Measurements from ENCODE around the gene SLC25A20. TPM values are rescaled to one million over a fixed set of nuclear protein-coding genes. Genes with fewer than 3 reads are reported as not detected.

The SLC25A20 gene
- polyA plus RNA-seq, 2 of the 4 experiments (the other 2 are of a cell fraction): 13.5 to 22.4 TPM

- WGBS (ENCODE audit: missing lambda C conversion rate): 2% methylated on average over 8 of the region's 42 CpGs
- H3K4me3 ChIP-seq: peak overlapping the region; percentile 74
Observed at GRCh38 chr3:48847053-48847503, 51.6 kb downstream of the SLC25A20 start.

GRCh38 chr3:48845170-48845569 is 53.5 kb downstream of the SLC25A20 start:
- Histone ChIP-seq H3K9me3 (no peaks in the 10 kb centered on the region), H3K4me2 (0 out of 3 replicates have a peak overlapping the region, but pooled peaks have one; percentile 10), H3K27ac (no peak overlapping the region), H3K4me1 (peaks cover 15% of the 10 kb centered on the region), H3K4me3 (no peak overlapping the region)
- DNase-seq (ENCODE audit: low read depth in 1 of 2, low spot score in 1 of 2) (no peak), FAIRE-seq (no peak), ATAC-seq (no peak)
- WGBS (ENCODE audit: missing lambda C conversion rate): 76% methylated on average over 2 of the region's 2 CpGs
- ChIA-PET CTCF (interaction anchor here (0.6 to 1.1 kb wide), 2 partner anchors 95 to 106 kb away, joined by 3 read pairs; no protein-coding TSS in a partner anchor), POLR2A (interaction anchor here (0.6 kb wide), 1 partner anchor 36 kb away, joined by 4 read pairs; no protein-coding TSS in a partner anchor)
- no peak for TF ChIP-seq ZSCAN20 (CRISPR knock-in tag; IDR thresholded peaks at IDR 0.05)
- no peak for TF ChIP-seq MAX (IDR thresholded peaks at IDR 0.05)
- no peak for TF ChIP-seq JUNB (IDR thresholded peaks at IDR 0.05)
- no peak for TF ChIP-seq CHD2 (IDR thresholded peaks at IDR 0.05; ENCODE audit: low read length, partially characterized antibody)
- no peak for TF ChIP-seq ZNF302 (CRISPR knock-in tag; IDR thresholded peaks at IDR 0.05)
- no peak for TF ChIP-seq HDAC2 (IDR thresholded peaks at IDR 0.05)
- TF ChIP-seq NR3C1 (IDR thresholded peaks at IDR 0.05): no peak
- TF ChIP-seq POLR2AphosphoS2 (conservative IDR thresholded peaks at IDR 0.05; ENCODE audit: low read length): no peak
- no peak for TF ChIP-seq NFE2L2 (conservative IDR thresholded peaks at IDR 0.05; ENCODE audit: low read length)
- no peak for TF ChIP-seq ATOH8 (CRISPR knock-in tag; IDR thresholded peaks at IDR 0.05; ENCODE audit: low read depth)
- no peak for TF ChIP-seq HOXB13 (CRISPR knock-in tag; IDR thresholded peaks at IDR 0.05; ENCODE audit: low read depth)
- no peak for TF ChIP-seq REST (IDR thresholded peaks at IDR 0.05)
- TF ChIP-seq CEBPB (IDR thresholded peaks at IDR 0.05): no peak
- no peak for TF ChIP-seq TFCP2L1 (CRISPR knock-in tag; IDR thresholded peaks at IDR 0.05)
- TF ChIP-seq BCL3 (IDR thresholded peaks at IDR 0.05): no peak

More at GRCh38 chr3:48847053-48847503, 51.6 kb downstream of the SLC25A20 start:
- ATAC-seq: peak; percentile 81 to 84
- H3K27ac ChIP-seq: peak overlapping the region; percentile 80 to 90
- DNase-seq (ENCODE audit: low read depth in 1 of 2, low spot score in 1 of 2): peak; percentile 47 to 67
- H3K4me1 ChIP-seq: peaks cover 15% of the 10 kb centered on the region
- CTCF ChIA-PET: interaction anchor here (0.6 to 1.6 kb wide), 5 partner anchors 9 to 489 kb away, joined by 3 to 4 read pairs (median 3); no protein-coding TSS in a partner anchor
- POLR2A ChIA-PET: interaction anchor here (0.5 to 1.8 kb wide), 4 partner anchors 13 to 130 kb away, joined by 3 to 5 read pairs (median 3); no protein-coding TSS in a partner anchor
- H3K4me2 ChIP-seq: peak overlapping the region; percentile 91
- TF ChIP-seq MAX (IDR thresholded peaks at IDR 0.05) (peak; percentile 53; the same call in 1 of the 2 replicates), E2F6 (IDR thresholded peaks at IDR 0.05; ENCODE audit: borderline replicate concordance, low read depth) (peak; percentile 72; the same call in 1 of the 2 replicates), MAZ (IDR thresholded peaks at IDR 0.05; ENCODE audit: borderline replicate concordance, low read depth, low read length) (no peak), HOXB5 (CRISPR knock-in tag; IDR thresholded peaks at IDR 0.05) (no peak)
- FAIRE-seq: no peak
- H3K9me3 ChIP-seq: no peaks in the 10 kb centered on the region

Measured in A549 (cell line).